NCI-H2227 (cell line): ENCODE data around the gene CELSR1.

Experiments used
- DNase-seq: peaks from one replicate; lab custom pipeline; 2025; ENCODE audit not compliant: unreplicated experiment; lab: John Stamatoyannopoulos, UW

The CELSR1 gene

DNA sequence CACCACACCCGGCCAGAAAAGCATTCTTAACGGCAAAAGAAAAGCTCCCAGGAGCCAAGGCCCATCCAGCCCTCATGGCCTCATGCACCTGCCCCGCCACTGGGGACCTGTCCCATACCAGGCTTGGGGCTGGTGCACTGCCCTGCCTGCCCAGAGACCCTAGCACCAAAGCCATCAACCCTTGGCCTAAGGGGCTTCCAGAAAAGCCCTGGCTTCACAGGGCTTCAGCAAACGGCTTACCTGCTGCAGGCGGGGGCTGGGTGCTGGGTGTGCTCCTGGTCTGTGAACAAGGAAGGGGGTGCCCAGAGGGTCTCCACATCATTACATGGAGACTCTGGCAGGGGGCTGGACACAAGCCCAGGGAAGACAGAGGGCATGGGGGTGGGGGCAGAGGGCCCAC is 89.5 kb downstream of the CELSR1 start:
- no peak for DNase-seq

- DNase-seq: no peak
Measured at GRCh38 chr22:46446799-46447198, 90.6 kb downstream of the CELSR1 start.

GRCh38 chr22:46445771-46446420 is 91.5 kb downstream of the CELSR1 start:
- DNase-seq: no peak

DNA sequence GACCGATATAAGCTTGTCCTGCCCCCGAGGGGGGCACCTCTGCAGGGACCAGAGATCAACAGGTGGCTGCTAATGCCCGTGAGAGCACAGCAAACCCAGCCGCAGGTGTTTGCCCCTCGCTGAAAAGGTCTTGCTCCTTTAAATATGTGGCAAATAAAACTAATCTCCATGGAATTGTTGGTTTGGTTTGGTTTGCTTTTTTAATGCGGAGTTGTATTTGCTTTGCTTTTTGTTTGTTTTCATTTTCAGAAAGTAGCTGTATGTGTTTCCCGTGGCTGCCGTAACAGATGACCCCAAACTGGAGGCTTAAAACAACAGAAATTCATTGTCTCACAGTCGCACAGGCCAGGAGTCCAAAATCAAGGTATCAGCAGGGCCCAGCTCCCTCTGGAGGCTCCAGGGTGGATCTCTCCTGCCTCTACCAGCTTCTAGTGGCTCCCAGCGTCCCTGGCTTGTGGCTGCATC is 93.0 kb downstream of the CELSR1 start:
- DNase-seq: no peak

DNA sequence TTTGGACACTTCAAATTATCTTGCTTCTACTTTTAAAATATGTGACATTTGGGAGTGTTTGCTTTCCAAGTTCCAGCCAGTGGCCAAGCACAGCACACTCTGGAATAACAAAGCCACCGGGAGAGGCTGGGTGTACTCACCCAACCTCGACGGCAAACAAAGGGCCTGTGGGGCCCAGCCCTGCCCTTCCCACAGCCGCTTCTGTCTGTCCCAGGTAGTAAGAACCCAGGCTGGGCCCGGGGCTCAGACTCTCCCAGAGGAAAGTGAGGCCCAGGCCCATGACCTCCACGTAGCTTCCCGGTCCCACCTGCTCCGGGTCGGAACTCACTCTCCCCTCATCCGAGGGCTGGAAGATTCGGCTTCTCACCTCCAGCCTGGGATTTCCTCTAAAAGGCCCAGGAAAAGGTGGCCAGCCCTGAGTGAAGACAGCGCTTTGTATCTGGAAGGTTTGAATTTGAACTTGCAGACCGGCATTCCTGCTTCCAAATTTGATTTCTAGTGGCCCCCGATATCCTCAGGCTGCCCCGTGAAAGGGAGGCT is 93.5 kb downstream of the CELSR1 start:
- DNase-seq: no peak

DNA sequence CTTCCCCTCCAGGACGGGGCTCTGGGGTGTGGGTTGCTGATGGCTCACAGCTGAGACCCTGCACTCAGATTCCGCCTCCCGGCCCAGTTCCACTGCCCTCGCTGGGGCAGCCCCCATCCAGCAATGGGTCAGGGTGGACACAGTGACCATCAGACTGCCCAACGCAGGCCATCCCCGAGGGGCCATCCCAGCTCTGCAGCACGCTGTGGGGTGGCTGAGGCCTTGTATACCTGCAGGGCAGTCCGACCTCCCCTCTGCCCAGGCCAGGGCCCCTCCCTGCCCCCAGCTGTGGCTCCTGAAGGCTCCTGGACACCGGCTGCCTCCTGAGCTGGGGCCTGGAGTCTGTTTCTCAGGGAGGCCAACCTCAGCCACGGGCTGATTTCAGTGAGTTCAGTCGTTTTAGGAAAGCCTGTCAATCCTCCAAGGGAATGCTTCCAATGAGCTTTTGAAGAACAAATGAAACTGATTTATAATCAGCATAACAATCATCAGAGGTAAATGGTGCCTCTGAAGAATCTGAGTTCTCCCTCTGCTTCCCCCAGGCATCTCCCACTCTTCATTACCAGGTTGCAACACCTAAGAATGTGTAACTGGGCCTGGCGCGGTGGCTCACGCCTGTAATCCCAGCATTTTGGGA is 95.1 kb downstream of the CELSR1 start:
- DNase-seq: no peak

DNA sequence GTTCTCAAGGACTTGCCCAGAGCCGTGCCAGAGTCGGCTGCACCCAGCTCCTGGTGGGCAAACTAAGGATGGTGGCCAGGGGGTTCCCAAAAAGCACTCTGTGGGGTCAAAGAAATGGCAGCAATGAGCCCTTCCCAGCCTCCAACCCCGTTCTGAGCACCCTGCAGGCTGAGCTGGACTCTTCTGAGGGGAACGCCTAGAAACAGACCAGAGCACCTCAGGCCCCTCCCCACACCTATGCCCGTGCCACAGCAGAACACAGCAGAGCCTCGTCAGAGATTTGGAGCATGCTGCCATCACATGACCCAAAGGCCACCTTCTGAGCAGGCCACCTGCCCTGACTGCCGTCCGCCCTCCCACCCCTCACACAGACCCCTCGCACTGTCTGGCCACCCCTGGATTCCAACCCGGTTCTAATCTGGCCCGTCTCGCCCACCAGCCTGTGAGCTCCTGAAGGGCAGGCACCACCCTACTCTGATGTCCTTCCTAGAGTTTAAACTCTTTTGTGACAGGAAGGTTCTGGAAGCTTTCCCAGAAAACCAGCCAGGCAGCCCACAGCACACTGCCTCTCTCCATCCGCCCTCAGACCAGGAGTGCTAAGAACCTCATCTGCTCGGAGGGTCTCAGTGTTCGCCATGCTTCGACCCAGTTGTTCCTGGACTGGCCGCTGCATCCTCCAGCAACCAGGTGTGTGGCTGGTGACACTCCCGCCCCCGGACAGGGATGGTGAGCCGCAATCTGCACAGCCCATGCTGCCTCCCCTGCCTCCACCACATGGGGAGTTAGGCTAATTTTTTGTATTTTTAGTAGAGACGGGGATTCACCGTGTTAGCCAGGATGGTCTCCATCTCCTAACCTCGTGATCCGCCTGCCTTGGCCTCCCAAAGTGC is 97.6 kb downstream of the CELSR1 start:
- no peak for DNase-seq

DNA sequence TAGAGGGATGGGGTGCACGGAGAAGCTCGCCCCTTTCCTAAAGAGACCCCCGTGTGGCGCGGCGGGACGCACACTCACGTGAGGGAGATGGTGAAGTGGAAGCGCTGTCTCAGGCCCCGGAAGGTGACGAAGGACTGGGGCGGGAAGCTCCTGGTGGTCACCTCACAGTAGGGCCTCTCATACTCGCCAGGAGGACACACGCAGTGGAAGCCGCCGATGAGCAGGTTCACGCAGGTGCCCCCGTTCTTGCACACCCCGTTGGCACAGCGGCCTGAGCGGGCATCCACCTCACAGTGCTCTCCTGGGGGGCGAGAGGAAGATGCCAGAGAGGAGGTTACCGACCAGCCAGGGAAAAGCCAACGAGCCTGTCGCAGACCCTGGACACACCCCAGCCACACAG is 98.3 kb downstream of the CELSR1 start:
- no peak for DNase-seq

GRCh38 chr22:46437671-46438440 is 99.6 kb downstream of the CELSR1 start:
- DNase-seq: no peak

DNA sequence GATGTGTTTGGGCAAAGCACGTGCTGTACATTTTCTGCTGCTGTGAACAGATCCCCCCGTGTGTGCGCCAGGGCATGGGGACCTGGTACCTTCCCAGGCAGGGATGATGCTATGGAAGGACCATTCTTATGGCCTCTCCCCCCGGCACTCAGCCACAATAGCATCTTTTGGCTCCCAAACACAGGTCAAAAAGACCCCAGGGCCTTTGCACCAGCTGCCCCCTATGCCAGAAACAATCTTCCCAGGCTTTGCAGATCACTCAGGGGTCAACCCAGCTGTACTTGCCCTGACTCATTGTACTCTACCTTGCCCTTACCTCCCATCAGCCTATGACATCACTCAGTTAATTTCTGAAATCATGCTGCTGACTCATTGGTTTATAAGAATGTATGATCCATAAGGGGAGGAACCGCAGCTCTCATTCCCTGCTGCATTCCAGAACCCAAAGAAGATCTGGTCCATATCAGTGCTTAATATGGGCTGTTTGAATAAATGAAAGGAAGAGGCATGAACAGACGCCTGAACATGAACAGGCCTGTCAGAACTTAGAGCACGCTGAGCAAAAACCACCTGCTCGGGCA is 100.7 kb downstream of the CELSR1 start:
- no peak for DNase-seq

- DNase-seq: no peak
Measured at GRCh38 chr22:46433318-46433717, 104.1 kb downstream of the CELSR1 start.

DNA sequence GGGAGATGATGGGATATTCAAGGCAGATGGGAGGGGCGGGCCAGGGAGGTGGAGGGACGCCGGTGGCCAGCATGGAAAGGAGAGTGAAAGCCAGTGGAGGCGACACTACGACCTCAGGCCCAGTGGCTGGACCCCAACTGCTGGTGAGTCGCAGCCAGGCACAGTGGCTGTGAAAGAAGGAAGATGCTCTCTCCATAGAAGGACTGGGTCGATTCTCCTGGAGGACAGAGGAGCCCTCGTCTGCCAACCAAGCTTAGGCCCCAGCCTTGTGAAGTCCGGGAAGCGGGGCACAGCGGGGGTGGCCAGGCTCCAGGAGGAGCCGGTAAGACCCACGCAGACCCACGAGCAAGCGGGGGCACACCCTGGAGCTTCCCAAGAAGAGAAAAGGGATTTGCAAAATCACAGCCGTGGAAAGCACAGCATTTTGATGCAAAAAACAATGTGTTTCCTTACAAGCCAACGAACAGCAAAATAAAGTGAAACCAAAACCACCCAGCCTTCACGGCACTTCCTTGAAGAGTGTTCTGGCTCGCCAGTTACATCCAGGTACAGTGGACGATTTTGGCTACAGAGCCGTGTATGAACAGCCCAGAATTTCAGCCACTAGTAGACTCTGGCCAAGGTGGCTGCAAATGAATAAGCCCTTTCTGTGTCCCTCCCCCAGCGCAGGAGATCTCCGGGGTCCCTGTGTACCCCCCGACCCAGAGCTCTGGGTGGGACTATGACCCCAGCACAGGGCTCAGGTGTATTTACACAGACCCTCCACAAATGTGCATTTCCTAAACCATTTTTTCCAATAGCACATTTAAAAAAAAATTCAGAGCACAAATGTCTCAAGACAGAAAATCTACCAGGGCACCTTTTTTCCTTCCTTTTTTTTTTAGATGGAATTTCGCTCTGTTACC is 105.0 kb downstream of the CELSR1 start:
- no peak for DNase-seq

DNA sequence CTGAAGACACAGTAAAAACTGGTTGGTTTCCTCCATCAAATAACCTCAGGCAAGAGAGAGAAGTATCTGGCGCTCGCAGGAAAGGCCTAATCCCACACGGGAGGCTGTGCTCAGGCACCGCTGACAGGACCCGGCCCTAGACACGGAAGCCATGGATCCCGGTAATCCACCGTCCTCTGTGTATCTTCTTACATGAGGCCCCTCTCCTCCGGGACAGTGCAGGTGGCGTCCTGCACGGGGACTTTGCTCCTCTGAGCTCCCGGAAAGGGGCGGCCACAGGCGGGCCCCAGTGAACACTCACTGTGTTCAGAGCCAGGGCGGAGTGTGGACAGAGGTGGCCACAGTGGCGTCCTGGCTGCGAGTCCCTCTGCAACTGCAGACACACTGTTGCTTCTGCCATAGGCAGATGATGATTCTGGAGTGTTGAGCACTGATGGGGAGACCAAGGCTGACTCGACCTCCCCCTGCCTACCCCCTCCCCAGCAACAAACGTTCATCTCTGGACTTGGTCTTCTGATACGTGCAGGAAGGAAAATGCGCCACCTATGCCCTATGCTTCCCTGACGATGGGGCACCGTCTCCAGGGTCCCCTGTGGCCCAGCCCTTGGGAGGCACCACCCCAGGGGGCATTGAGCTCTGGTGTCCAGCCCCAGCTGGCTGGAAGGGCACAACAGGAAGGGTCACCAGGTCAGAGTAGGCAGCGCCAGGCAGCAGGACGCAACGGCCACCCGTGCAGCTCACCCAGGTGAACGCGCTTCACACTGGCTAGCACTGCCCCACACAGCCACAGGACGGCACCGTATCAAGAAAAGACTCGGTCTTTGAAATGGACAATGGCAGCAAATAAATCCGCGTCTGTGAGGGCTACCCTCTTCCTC is 106.2 kb downstream of the CELSR1 start:
- DNase-seq: no peak

- no peak for DNase-seq
Measured at GRCh38 chr22:46429325-46429853, 108.0 kb downstream of the CELSR1 start.

DNA sequence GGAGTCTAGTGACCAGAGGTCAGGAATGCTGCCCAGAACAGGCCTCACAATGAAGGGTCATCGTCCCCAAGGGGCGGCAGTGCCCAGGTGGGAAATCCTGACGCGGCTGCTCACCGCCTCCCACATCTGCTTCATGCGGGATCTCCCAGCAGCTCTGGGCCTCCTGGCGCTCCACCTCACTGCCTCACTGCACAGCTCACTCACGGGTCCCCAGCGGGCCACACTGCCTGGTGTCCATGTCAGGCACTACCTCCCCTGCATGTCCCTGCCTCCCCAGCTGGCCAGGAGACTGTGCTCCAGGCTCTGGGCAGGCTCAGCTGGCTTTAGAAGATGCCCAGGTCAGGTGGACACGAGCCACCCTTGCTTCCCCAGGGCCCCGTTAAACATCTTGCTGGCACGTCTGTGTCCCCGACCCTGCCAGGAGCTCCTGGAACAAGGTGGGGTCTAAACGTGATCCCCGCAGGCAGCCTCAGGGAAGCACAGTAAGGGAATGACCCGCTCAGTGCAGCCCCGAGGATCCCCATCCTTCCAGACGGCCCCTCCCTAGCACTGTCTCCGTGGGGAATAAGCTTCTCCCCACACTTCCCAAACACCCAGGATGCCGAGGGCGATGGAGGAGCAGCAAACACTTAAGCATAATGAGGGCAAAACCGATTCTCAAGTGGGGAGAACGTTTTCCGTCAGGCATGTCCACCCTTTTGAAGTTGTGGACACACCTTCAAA is 108.7 kb downstream of the CELSR1 start:
- no peak for DNase-seq

- DNase-seq: no peak
Measured at GRCh38 chr22:46428171-46428570, 109.2 kb downstream of the CELSR1 start.

DNA sequence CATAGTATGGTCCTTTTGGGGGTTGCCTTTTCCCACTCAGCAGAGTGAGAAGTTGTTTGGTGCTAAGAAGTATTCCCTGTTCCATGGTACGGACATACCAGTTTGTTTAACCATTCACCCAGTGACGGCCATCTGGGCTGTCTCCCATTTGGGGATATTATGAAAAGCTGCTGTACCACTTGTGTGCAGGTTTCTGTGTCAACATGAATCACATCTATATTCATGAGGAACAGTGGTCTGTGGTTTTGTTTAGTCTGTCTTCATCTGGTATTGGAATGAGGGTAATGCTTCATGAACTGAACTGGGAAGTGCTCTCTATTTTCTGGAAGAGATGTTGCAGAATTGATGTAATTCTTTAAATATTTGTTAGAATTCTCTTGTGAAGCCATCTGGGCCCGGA is 112.4 kb downstream of the CELSR1 start:
- DNase-seq: no peak

DNA sequence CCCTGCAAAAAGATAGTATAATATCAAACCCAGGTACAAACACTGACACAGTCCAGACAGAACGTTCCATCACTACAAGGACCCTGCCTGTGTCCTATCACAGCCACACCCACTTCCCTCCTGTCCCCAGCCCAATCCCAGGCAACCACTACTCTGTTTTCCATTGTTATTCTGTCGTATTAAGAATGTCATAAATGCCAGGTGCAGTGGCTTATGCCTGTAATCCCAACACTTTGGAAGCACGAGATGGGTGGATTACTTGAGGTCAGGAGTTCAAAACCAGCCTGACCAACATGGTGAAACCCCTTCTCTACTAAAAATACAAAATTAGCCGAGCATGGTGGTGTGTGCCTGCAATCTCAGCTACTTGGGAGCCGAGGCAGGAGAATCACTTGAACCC is 112.9 kb downstream of the CELSR1 start:
- no peak for DNase-seq
